ENCODE data around the gene RPL29. TPM values are rescaled to one million over a fixed set of nuclear protein-coding genes. Genes with fewer than 3 reads are reported as not detected.
"Not testable (repeated sequence)": the region's sequence is repeated elsewhere in the genome, so short reads cannot be mapped to it uniquely, and the experiment has no call there.

RPL29 gene
- total RNA-seq, 1 donor from 2014 or later: 1,690 TPM

DNA sequence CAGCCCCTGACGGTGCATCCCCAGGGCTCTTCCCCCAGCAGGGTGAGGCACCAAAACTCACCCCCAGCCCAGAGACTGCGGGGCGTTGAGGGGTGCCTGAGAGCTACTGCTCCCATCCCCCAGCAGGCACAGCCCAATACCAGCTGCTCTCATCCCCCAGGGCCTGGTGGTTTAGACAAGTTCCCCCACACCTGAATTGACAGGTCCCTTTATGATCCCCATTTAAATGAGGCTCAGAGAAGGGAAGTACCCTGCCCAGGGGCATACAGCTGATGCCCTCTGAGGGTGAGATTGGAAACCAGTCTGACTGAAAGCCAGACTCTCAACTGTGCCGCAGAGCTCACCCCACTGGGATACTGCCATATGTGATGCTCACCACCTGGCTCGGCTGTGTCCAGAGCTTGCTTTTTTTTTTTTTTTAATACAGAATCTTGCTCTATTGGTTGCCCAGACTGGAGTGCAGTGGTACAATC is 40.6 kb upstream of the RPL29 start:
- no peak overlapping the region for H3K27ac Mint-ChIP-seq

GRCh38 chr3:52034651-52035050 is 39.0 kb upstream of the RPL29 start:
- Mint-ChIP-seq H3K9me3 (no peaks in the 10 kb centered on the region), H3K36me3 (no peaks in the 10 kb centered on the region), H3K4me3 (no peak overlapping the region), H3K27ac (no peak overlapping the region), H3K4me1 (ENCODE audit: unreplicated experiment) (no peaks in the 10 kb centered on the region), H3K27me3 (peaks cover 3% of the 10 kb centered on the region)
- TF ChIP-seq, protein P1, sequence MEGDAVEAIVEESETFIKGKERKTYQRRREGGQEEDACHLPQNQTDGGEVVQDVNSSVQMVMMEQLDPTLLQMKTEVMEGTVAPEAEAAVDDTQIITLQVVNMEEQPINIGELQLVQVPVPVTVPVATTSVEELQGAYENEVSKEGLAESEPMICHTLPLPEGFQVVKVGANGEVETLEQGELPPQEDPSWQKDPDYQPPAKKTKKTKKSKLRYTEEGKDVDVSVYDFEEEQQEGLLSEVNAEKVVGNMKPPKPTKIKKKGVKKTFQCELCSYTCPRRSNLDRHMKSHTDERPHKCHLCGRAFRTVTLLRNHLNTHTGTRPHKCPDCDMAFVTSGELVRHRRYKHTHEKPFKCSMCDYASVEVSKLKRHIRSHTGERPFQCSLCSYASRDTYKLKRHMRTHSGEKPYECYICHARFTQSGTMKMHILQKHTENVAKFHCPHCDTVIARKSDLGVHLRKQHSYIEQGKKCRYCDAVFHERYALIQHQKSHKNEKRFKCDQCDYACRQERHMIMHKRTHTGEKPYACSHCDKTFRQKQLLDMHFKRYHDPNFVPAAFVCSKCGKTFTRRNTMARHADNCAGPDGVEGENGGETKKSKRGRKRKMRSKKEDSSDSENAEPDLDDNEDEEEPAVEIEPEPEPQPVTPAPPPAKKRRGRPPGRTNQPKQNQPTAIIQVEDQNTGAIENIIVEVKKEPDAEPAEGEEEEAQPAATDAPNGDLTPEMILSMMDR (conservative IDR thresholded peaks at IDR 0.05): no peak
- DNase-seq (ENCODE audit: extremely low spot score, unreplicated experiment): no peak

More for the DNA sequence above, 40.6 kb upstream of the RPL29 start:
- H3K4me3 Mint-ChIP-seq: no peak overlapping the region
- TF ChIP-seq, protein P1 (conservative IDR thresholded peaks at IDR 0.05): no peak
- peaks cover 10% of the 10 kb centered on the region for H3K4me1 Mint-ChIP-seq (ENCODE audit: unreplicated experiment)
- H3K9me3 Mint-ChIP-seq: no peaks in the 10 kb centered on the region
- H3K36me3 Mint-ChIP-seq: no peaks in the 10 kb centered on the region
- H3K27me3 Mint-ChIP-seq: peaks cover 8% of the 10 kb centered on the region
- DNase-seq (ENCODE audit: extremely low spot score, unreplicated experiment): no peak

- H3K9me3 Mint-ChIP-seq: no peaks in the 10 kb centered on the region
- H3K4me3 Mint-ChIP-seq: no peak overlapping the region
- peaks cover under 1% of the 10 kb centered on the region for H3K4me1 Mint-ChIP-seq (ENCODE audit: unreplicated experiment)
- no peak for DNase-seq (ENCODE audit: extremely low spot score, unreplicated experiment)
- H3K27ac Mint-ChIP-seq: no peak overlapping the region
- H3K27me3 Mint-ChIP-seq: no peaks in the 10 kb centered on the region
- no peaks in the 10 kb centered on the region for H3K36me3 Mint-ChIP-seq
- TF ChIP-seq, protein P1 (conservative IDR thresholded peaks at IDR 0.05): no peak
Measured at GRCh38 chr3:52034212-52034611, 38.5 kb upstream of the RPL29 start.

DNA sequence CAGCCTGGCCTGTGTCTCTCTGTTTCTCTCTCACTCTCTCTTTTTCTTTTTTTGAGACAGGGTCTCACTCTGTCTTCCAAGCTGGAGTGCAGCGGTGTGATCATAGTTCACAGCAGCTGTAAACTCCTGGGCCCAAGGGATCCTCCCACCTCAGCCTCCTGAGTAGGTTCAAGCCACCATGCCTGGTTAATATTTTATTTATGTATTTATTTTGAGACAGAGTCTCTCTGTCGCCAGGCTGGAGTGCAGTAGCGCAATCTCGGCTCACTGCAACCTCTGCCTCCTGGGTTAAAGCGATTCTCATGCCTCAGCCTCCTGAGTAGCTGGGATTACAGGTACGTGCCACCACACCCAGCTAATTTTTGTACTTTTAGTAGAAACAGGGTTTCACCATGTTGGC is 38.1 kb upstream of the RPL29 start:
- not testable (repeated sequence) for H3K27ac Mint-ChIP-seq; DNase-seq (ENCODE audit: extremely low spot score, unreplicated experiment); H3K27me3 Mint-ChIP-seq; H3K4me1 Mint-ChIP-seq (ENCODE audit: unreplicated experiment); H3K36me3 Mint-ChIP-seq; H3K4me3 Mint-ChIP-seq; H3K9me3 Mint-ChIP-seq

- H3K9me3 Mint-ChIP-seq: no peaks in the 10 kb centered on the region
- no peak overlapping the region for H3K27ac Mint-ChIP-seq
- no peak overlapping the region for H3K4me3 Mint-ChIP-seq
- TF ChIP-seq, protein P1 (conservative IDR thresholded peaks at IDR 0.05): no peak
- no peaks in the 10 kb centered on the region for H3K36me3 Mint-ChIP-seq
- peaks cover 4% of the 10 kb centered on the region for H3K4me1 Mint-ChIP-seq (ENCODE audit: unreplicated experiment)
- no peaks in the 10 kb centered on the region for H3K27me3 Mint-ChIP-seq
- DNase-seq (ENCODE audit: extremely low spot score, unreplicated experiment): no peak
Measured at GRCh38 chr3:52032702-52033408, 37.2 kb upstream of the RPL29 start.

- Mint-ChIP-seq H3K27ac (no peak overlapping the region), H3K4me1 (ENCODE audit: unreplicated experiment) (peaks cover 4% of the 10 kb centered on the region), H3K36me3 (no peaks in the 10 kb centered on the region), H3K9me3 (no peaks in the 10 kb centered on the region), H3K27me3 (no peaks in the 10 kb centered on the region), H3K4me3 (no peak overlapping the region)
- DNase-seq (ENCODE audit: extremely low spot score, unreplicated experiment): no peak
- TF ChIP-seq, protein P1 (conservative IDR thresholded peaks at IDR 0.05): no peak
Measured at GRCh38 chr3:52031896-52032295, 36.2 kb upstream of the RPL29 start.

Data from type B pancreatic cell (in vitro differentiated cells).